T-helper 9 cell (primary cell): Measurements from ENCODE around the gene FBLN5.
A peak's percentile ranks its signal among the peaks of the same experiment; 100 is the strongest.

ENCODE experiments used
- DNase-seq: peaks from one replicate; pipeline ENCODE4 v3.0.0-alpha.2; 2020
- total RNA-seq, 2 donors: gene quantifications; one replicate each; lab custom pipeline; 2026; lab: John Stamatoyannopoulos, UW

FBLN5 gene, protein sequence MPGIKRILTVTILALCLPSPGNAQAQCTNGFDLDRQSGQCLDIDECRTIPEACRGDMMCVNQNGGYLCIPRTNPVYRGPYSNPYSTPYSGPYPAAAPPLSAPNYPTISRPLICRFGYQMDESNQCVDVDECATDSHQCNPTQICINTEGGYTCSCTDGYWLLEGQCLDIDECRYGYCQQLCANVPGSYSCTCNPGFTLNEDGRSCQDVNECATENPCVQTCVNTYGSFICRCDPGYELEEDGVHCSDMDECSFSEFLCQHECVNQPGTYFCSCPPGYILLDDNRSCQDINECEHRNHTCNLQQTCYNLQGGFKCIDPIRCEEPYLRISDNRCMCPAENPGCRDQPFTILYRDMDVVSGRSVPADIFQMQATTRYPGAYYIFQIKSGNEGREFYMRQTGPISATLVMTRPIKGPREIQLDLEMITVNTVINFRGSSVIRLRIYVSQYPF
- 5.6 to 11.7 reads per million in 2 donors for total RNA-seq

- peak; percentile 6 for DNase-seq
Measured at GRCh38 chr14:91947475-91948184, at the start of gene FBLN5. TSS of gene FBLN5 (minus strand) at chr14:91947694. CDS start at chr14:91947229, 465 bp downstream.

- no peak for DNase-seq
Measured at GRCh38 chr14:91996948-91997371, 49.5 kb upstream of the FBLN5 start.

DNA sequence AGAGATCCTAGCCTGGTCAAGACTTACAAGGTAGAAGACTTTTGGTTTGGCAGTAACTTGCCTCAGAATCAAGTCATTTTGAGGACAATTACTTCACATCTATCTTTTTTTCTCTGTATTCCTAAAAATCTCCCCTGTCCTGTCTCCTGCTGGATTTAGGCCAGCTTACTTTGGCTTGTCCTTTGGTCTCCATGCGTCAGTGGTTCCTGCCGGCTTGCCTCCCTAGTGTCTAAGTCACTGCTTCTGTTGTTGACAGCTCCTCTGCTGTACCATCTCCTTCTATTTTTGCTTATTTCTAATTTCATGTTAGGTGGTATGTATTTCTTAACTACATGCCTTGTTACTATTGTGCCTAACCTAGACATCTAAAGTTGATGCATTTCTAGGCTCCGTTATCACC is 39.7 kb upstream of the FBLN5 start:
- no peak for DNase-seq

GRCh38 chr14:91985521-91986255 is 38.2 kb upstream of the FBLN5 start:
- DNase-seq: no peak

DNA sequence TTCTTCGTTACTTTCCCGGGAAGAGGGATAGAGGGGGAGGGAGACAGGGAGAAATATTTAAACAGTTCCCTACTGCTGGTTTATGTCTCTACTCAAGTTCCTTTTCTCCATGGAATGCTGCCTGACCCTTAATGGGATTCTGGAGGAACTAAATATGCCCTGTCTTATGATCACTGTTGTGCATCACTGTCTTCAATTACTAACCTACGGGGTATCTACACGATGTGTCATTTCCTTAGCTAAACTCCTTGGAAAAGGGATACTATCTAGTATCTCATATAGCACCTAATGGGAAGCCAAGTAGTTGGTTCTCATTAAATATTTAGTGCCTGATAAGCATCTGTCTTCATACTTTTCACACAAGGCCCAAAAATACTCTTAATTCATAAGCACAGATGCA is 37.5 kb upstream of the FBLN5 start:
- DNase-seq: no peak

GRCh38 chr14:91983588-91983987 is 36.1 kb upstream of the FBLN5 start:
- no peak for DNase-seq

DNA sequence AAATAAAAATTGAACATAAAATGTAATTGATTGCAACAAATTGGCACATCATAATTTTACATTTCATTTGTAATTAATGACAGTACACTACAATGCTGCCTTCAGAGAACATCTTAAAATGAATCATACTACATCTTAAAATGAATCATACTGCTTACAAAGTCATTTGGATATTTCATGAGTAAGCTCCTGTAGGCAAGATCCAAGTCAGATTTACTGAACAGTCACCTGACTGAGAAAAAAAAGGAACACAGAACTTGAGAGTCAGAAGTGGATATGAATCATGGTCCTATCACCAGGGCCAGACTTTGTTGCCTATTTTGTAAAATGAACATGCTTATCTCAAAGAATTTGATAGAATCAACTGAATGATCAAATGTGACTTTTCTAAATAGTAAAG is 32.7 kb upstream of the FBLN5 start:
- DNase-seq: no peak

DNA sequence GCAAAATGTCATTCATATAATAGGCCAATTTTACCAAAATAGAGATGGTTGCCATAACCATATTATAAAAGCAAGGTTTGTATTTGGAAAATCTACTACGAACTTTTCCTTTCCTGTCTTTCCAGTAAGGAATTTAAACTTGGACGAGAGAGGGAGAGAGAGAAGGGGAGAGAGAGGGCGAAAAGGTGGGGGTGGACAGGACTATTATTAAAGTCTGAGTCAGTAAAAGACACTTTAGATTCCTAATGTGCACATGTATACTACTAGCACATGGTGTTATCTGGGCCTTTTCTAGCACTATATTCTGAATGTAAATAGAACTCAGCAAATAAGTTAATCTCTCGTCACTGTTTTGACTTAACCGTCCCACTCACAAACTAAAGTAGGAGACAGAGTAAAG is 30.4 kb upstream of the FBLN5 start:
- DNase-seq: no peak

GRCh38 chr14:91975763-91976162 is 28.3 kb upstream of the FBLN5 start:
- DNase-seq: no peak

DNA sequence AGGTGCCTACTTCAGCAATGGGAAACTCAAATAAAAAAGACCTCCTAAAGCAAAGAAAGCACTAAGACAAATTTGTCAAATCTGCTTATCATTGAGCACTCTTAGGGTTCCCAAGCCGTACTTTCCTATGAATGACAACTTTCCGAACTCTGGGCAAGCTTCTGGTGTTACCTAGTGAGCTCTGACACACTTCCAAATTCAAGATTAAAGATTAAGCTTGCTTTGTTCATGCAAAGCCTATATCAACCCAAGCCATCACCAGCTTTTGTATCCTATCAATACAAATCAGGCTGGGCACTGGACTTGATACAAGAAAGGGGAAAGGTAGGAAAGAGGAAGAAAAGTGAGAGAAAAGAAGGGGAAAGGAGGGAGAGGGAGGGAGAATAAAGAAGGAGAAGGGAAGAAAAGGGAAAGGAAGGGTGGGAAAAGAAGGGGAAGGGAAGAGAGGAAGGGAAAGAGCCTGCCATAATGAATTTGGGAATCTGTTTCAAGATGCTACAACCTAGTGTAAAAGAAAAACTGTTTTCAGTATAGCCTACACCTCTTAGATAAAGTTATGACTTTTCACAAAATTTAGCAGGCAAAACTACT is 23.8 kb upstream of the FBLN5 start:
- no peak for DNase-seq

- no peak for DNase-seq
Measured at GRCh38 chr14:91968280-91968679, 20.8 kb upstream of the FBLN5 start.

- DNase-seq: no peak
Measured at GRCh38 chr14:91964724-91965123, 17.2 kb upstream of the FBLN5 start.

DNA sequence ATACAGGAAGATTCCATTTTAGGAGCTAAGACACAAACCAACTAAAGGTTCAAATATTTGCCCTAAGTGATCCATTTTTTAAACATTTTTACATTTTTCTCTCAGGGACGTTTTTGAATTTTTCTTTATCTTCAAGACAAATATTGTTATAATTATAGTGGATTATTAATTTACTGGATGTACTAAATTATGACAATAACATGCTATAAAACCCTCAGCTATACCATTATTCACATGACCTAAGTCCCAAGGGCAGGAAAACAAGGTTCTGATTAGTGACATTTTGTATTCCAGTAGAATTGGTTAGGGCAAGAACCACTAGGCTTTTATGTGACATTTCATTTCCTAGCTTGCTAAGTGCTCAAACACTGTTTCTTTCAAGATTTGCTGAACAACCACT is 16.5 kb upstream of the FBLN5 start:
- no peak for DNase-seq

- DNase-seq: no peak
Measured at GRCh38 chr14:91963465-91963864, 16.0 kb upstream of the FBLN5 start.

GRCh38 chr14:91961297-91962220 is 14.1 kb upstream of the FBLN5 start:
- no peak for DNase-seq

GRCh38 chr14:91957876-91958313 is 10.4 kb upstream of the FBLN5 start:
- no peak for DNase-seq

DNA sequence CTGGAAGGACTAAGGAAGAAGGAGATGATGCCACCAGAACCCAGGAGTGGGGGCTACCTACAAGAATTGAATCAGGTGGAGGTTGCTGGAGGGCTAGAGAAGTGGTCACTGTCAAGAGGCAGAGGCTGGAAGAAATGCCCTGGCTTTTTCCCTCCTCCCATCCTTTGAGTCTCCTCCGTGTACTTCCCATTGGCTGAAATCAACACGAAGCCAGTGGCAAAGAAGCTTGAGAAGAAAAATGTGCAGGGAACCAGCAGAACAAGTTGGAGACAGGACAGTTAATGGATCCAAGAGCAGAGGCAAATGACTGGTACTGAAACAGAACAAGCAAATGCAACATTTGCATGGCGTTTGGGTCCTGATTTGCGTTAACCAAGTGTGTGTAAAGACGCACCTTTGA is 9.1 kb upstream of the FBLN5 start:
- DNase-seq: no peak

DNA sequence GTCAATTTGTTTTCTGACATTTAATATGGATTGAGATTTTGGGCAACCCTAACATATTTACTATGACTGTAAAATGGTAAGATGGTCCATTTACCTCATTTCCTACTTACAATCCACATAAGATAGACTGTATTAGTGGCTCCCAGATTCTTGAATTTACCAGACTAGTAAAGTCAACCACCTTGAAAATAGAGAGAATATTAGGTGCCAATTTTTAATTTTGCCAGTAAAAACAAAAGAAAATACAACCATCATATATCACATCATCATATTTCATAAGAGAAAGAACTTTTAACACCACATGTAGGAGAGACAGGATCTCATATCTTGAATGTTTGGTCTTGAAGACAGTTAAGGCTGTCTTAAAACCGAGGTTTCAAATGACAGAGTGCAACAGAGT is 7.7 kb upstream of the FBLN5 start:
- DNase-seq: no peak

- DNase-seq: no peak
Measured at GRCh38 chr14:91953170-91953985, 5.9 kb upstream of the FBLN5 start.

DNA sequence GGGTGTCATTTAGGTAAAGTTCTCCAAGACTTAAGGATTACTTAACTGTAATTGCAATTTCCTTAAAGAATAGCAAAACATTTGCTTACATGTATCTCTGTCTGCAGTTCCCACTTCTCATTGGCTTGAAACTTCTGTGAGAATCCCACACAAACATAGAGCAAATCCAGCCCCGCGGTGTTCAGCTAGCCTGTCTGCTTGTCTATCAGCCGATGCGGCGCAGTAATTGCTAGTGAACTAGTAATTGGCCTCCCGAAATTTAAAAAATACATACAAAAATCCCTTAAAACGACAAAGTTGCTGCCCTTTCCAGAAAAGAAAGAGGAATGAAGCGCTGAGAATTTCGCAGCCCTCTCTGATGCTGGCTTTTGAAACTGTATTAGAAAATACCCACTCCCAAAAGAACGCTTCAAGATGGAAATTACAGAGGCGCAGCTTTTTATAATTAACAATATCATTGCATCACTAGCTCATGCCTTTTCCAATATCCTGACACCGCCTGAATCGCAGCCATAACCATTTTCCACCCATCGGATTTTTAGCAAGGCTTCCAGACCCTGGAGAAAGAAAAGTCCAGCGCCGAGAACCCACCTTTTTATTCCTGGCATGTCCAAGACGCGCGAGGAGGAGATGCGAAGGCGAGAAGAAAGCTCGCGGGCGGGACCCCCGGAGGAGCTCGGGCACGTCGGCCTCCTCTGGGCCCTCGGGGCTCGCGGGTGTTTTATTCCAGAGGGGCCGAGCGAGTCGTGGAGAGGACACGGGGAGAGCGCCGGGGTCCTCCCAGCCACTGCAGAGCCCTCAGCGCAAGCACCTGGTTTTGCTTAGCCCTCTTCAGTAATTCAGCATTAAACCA is 646 bp downstream of the FBLN5 start:
- DNase-seq: no peak
